ENCODE data around the gene NUMBL. TPM values are rescaled to one million over a fixed set of nuclear protein-coding genes. Genes with fewer than 3 reads are reported as not detected.
"Not testable (repeated sequence)": the region's sequence is repeated elsewhere in the genome, so short reads cannot be mapped to it uniquely, and the experiment has no call there.

NUMBL gene
- total RNA-seq, 1 donor from 2014 or later = 20.7 TPM

GRCh38 chr19:40672573-40673299 is 17.7 kb downstream of the NUMBL start:
- no peak for DNase-seq (ENCODE audit: low spot score)
- intact Hi-C loops (cut with DNase I) = no loop called here

- intact Hi-C loops (cut with DNase I) = no loop called here
- no peak for DNase-seq (ENCODE audit: low spot score)
Observed at GRCh38 chr19:40672038-40672437, 18.4 kb downstream of the NUMBL start.

- peak; percentile 74 for DNase-seq (ENCODE audit: low spot score)
- intact Hi-C loops (cut with DNase I) = no loop called here
Observed at GRCh38 chr19:40671404-40671803, 19.0 kb downstream of the NUMBL start.

- intact Hi-C loops (cut with DNase I) = loop anchor here (10.0 kb wide), 1 partner anchor 236 kb away; no protein-coding TSS in a partner anchor
- no peak for DNase-seq (ENCODE audit: low spot score)
Observed at GRCh38 chr19:40668991-40669614, 21.3 kb downstream of the NUMBL start.

- intact Hi-C loops (cut with DNase I) = loop anchor here (10.0 kb wide), 1 partner anchor 237 kb away; no protein-coding TSS in a partner anchor
- DNase-seq (ENCODE audit: low spot score) = no peak
Observed at GRCh38 chr19:40667602-40668001, 22.8 kb downstream of the NUMBL start.

- intact Hi-C loops (cut with DNase I) = loop anchor here (10.0 kb wide), 1 partner anchor 238 kb away; no protein-coding TSS in a partner anchor
Observed at GRCh38 chr19:40666803-40667438, 23.5 kb downstream of the NUMBL start.

GRCh38 chr19:40663695-40664692 is 26.5 kb downstream of the NUMBL start:
- intact Hi-C loops (cut with DNase I) = loop anchor here (1.0 to 10.0 kb wide), 4 partner anchors 52 to 241 kb away; partner anchors contain the start of genes COQ8B and EGLN2
- no peak for DNase-seq (ENCODE audit: low spot score)

More at GRCh38 chr19:40666803-40667438, 23.5 kb downstream of the NUMBL start:
- DNase-seq (ENCODE audit: low spot score) = no peak

GRCh38 chr19:40662925-40663694 is 27.3 kb downstream of the NUMBL start:
- DNase-seq (ENCODE audit: low spot score) = peak; percentile 96
- intact Hi-C loops (cut with DNase I) = loop anchor here (1.0 to 10.0 kb wide), 4 partner anchors 53 to 242 kb away; partner anchors contain the start of genes COQ8B and EGLN2

- no peak for DNase-seq (ENCODE audit: low spot score)
- intact Hi-C loops (cut with DNase I) = loop anchor here (2.0 to 10.0 kb wide), 3 partner anchors 137 to 243 kb away; partner anchors contain the start of gene EGLN2
Observed at GRCh38 chr19:40661616-40662015, 28.8 kb downstream of the NUMBL start.

GRCh38 chr19:40659566-40659965 is 30.9 kb downstream of the NUMBL start:
- no peak for DNase-seq (ENCODE audit: low spot score)
- intact Hi-C loops (cut with DNase I) = no loop called here

GRCh38 chr19:40659116-40659515 is 31.3 kb downstream of the NUMBL start:
- intact Hi-C loops (cut with DNase I) = no loop called here
- DNase-seq (ENCODE audit: low spot score) = no peak

GRCh38 chr19:40658031-40658430 is 32.4 kb downstream of the NUMBL start:
- intact Hi-C loops (cut with DNase I) = no loop called here

GRCh38 chr19:40655684-40656083 is 34.8 kb downstream of the NUMBL start:
- DNase-seq (ENCODE audit: low spot score); intact Hi-C loops (cut with DNase I): not testable (repeated sequence)

More at GRCh38 chr19:40658031-40658430, 32.4 kb downstream of the NUMBL start:
- no peak for DNase-seq (ENCODE audit: low spot score)

GRCh38 chr19:40652303-40652702 is 38.1 kb downstream of the NUMBL start:
- intact Hi-C loops (cut with DNase I); DNase-seq (ENCODE audit: low spot score): not testable (repeated sequence)

- no peak for DNase-seq (ENCODE audit: low spot score)
- intact Hi-C loops (cut with DNase I) = no loop called here
Observed at GRCh38 chr19:40650749-40651305, 39.6 kb downstream of the NUMBL start.

GRCh38 chr19:40649903-40650675 is 40.4 kb downstream of the NUMBL start:
- DNase-seq (ENCODE audit: low spot score); intact Hi-C loops (cut with DNase I): not testable (repeated sequence)

GRCh38 chr19:40646743-40647254 is 43.7 kb downstream of the NUMBL start:
- DNase-seq (ENCODE audit: low spot score) = no peak
- intact Hi-C loops (cut with DNase I) = no loop called here
